IMR-90 (cell line): ENCODE measurements around the gene RASIP1. TPM values are rescaled to one million over a fixed set of nuclear protein-coding genes. Genes with fewer than 3 reads are reported as not detected.

Experiments used
- ATAC-seq: fragments of 200-7000 bp; cut with Tn5 transposase; 2 replicates; pipeline ENCODE4 v1.9.1; 2020; ENCODE audit warnings: low read depth, mild to moderate bottlenecking, moderate library complexity
- BruUV-seq: library from RNA; stranded (reverse); fragments of 400-500 nt; replicated peaks from 2 replicates; lab custom pipeline; 2021; lab: Mats Ljungman, UMichigan
- CTCF ChIA-PET: fragments of 300-600 bp; formaldehyde crosslinking; extraction: SDS; loops from one replicate; lab custom pipeline; 2021; ENCODE audit warnings: antibody characterized with exemption; lab: Yijun Ruan, JAX
- POLR2A ChIA-PET: fragments of 300-600 bp; sonication (Branson Sonifier 250); formaldehyde crosslinking; loops from one replicate; lab custom pipeline; 2022; ENCODE audit warnings: antibody characterized with exemption; ENCODE audit not compliant: unreplicated experiment; lab: Charles Lee
- DNase-seq: peaks from one replicate; pipeline ENCODE4 v3.0.0; 2013
- H2AFZ ChIP-seq: replicated peaks from 2 replicates; pipeline ENCODE3; 2013; ENCODE audit warnings: low read length, mild to moderate bottlenecking; ENCODE audit not compliant: poor library complexity
- H2AK5ac ChIP-seq: 2 replicates; pipeline ENCODE4 v1.6.1; 2013; ENCODE audit warnings: low read depth, low read length, inconsistent platforms
- H2AK9ac ChIP-seq: replicated peaks from 2 replicates; pipeline ENCODE3; 2013; ENCODE audit warnings: mild to moderate bottlenecking, low read depth, low read length, moderate library complexity; ENCODE audit not compliant: poor library complexity
- H2BK120ac ChIP-seq: 2 replicates; pipeline ENCODE4 v1.6.1; 2013; ENCODE audit warnings: low read depth, low read length, inconsistent platforms
- H2BK15ac ChIP-seq: 3 replicates; pipeline ENCODE4 v1.6.1; 2013; ENCODE audit warnings: low read depth, low read length, inconsistent platforms
- H2BK20ac ChIP-seq: 2 replicates; pipeline ENCODE4 v1.6.1; 2013; ENCODE audit warnings: low read depth, mild to moderate bottlenecking, inconsistent platforms, low read length, moderate library complexity
- H2BK5ac ChIP-seq: 2 replicates; pipeline ENCODE4 v1.6.1; 2013; ENCODE audit warnings: mild to moderate bottlenecking, low read depth, low read length, inconsistent platforms; ENCODE audit not compliant: poor library complexity, severe bottlenecking
- H3K14ac ChIP-seq: replicated peaks from 2 replicates; pipeline ENCODE4 v1.6.1; 2013; ENCODE audit warnings: low read depth, low read length, inconsistent platforms
- H3K18ac ChIP-seq: 2 replicates; pipeline ENCODE4 v1.6.1; 2013; ENCODE audit warnings: low read depth, low read length, control low read depth
- H3K23ac ChIP-seq: 2 replicates; pipeline ENCODE4 v1.6.1; 2013; ENCODE audit warnings: low read depth, low read length, inconsistent platforms
- H3K27ac ChIP-seq: 2 replicates; pipeline ENCODE4 v1.5.1; 2013; ENCODE audit warnings: mild to moderate bottlenecking, control low read depth, low read length; ENCODE audit not compliant: insufficient read depth
- H3K27me3 ChIP-seq: 2 replicates; pipeline ENCODE4 v1.6.1; 2013; ENCODE audit warnings: low read length; ENCODE audit not compliant: control insufficient read depth, insufficient read depth
- H3K36me3 ChIP-seq: 2 replicates; pipeline ENCODE4 v1.6.1; 2013; ENCODE audit warnings: low read length, mixed read lengths; ENCODE audit not compliant: control insufficient read depth, insufficient read depth
- H3K4ac ChIP-seq: 2 replicates; pipeline ENCODE4 v1.6.1; 2013; ENCODE audit warnings: low read depth, low read length, inconsistent platforms
- H3K4me1 ChIP-seq: 2 replicates; pipeline ENCODE4 v1.6.1; 2013; ENCODE audit warnings: low read length, mixed read lengths; ENCODE audit not compliant: control insufficient read depth, insufficient read depth
- H3K4me2 ChIP-seq: 2 replicates; pipeline ENCODE4 v1.6.1; 2013; ENCODE audit warnings: low read depth, mild to moderate bottlenecking, control low read depth, low read length, moderate library complexity
- H3K4me3 ChIP-seq: 2 replicates; pipeline ENCODE4 v1.5.1; 2013; ENCODE audit warnings: low read depth, mild to moderate bottlenecking, control low read depth, low read length, moderate library complexity; ENCODE audit not compliant: insufficient read depth
- H3K56ac ChIP-seq: 2 replicates; pipeline ENCODE4 v1.6.1; 2013; ENCODE audit warnings: low read length, inconsistent platforms; ENCODE audit not compliant: insufficient read depth; ENCODE audit errors: extremely low read depth
- H3K79me1 ChIP-seq, 2 experiments: 2 replicates each; pipeline ENCODE4 v1.6.1; 2013; ENCODE audit warnings: low read length in 2 of 2, inconsistent platforms in 1 of 2, low read depth in 1 of 2
- H3K9ac ChIP-seq: 2 replicates; pipeline ENCODE4 v1.6.1; 2013; ENCODE audit warnings: low read depth, low read length, control low read depth
- H3K9me1 ChIP-seq: 2 replicates; pipeline ENCODE4 v1.6.1; 2013; ENCODE audit warnings: low read length, inconsistent platforms; ENCODE audit not compliant: insufficient read depth
- H3K9me3 ChIP-seq: 2 replicates; pipeline ENCODE4 v1.6.1; 2013; ENCODE audit warnings: low read length; ENCODE audit not compliant: control insufficient read depth, insufficient read depth
- H4K20me1 ChIP-seq: 2 replicates; pipeline ENCODE4 v1.6.1; 2013; ENCODE audit warnings: low read length, inconsistent platforms; ENCODE audit not compliant: insufficient read depth
- H4K5ac ChIP-seq: 2 replicates; pipeline ENCODE4 v1.6.1; 2013; ENCODE audit warnings: mild to moderate bottlenecking, low read depth, low read length, control low read depth
- H4K8ac ChIP-seq, 2 experiments: 2 replicates each; pipeline ENCODE4 v1.6.1; 2013; ENCODE audit warnings: low read depth in 2 of 2, low read length in 2 of 2, control low read depth in 1 of 2, inconsistent platforms in 1 of 2
- H4K91ac ChIP-seq: 2 replicates; pipeline ENCODE4 v1.6.1; 2013; ENCODE audit warnings: low read depth, low read length, inconsistent platforms; ENCODE audit not compliant: insufficient read depth
- BHLHE40 ChIP-seq: fragments of 150-350 bp; IDR thresholded peaks from 2 replicates; pipeline ENCODE4 v1.6.1; 2016; ENCODE audit warnings: mild to moderate bottlenecking, low read depth, low read length
- CEBPB ChIP-seq: IDR thresholded peaks from 2 replicates; pipeline ENCODE4 v1.6.1; 2012; ENCODE audit warnings: low read depth, low read length, improper control_type of control experiment
- CHD1 ChIP-seq: IDR thresholded peaks from 2 replicates; pipeline ENCODE4 v1.6.1; 2012; ENCODE audit warnings: low read depth, low read length, improper control_type of control experiment
- FOS ChIP-seq: fragments of 150-350 bp; IDR thresholded peaks from 2 replicates; pipeline ENCODE4 v1.6.1; 2016; ENCODE audit warnings: low read depth, low read length
- MAFK ChIP-seq: IDR thresholded peaks from 2 replicates; pipeline ENCODE4 v1.6.1; 2012; ENCODE audit warnings: low read depth, low read length, improper control_type of control experiment
- MXI1 ChIP-seq: IDR thresholded peaks from 2 replicates; pipeline ENCODE4 v1.6.1; 2012; ENCODE audit warnings: low read depth, mild to moderate bottlenecking, low read length, moderate library complexity, borderline replicate concordance
- NFE2L2 ChIP-seq: fragments of 150-350 bp; IDR thresholded peaks from 2 replicates; pipeline ENCODE4 v1.6.1; 2016; ENCODE audit warnings: low read depth, mild to moderate bottlenecking, low read length
- POLR2A ChIP-seq: IDR thresholded peaks from 2 replicates; pipeline ENCODE4 v1.6.1; 2012; ENCODE audit warnings: mild to moderate bottlenecking, low read depth, low read length
- RAD21 ChIP-seq: IDR thresholded peaks from 2 replicates; pipeline ENCODE4 v1.6.1; 2012; ENCODE audit warnings: low read length, improper control_type of control experiment
- RFX5 ChIP-seq: IDR thresholded peaks from 2 replicates; pipeline ENCODE4 v1.8.0; 2012; ENCODE audit warnings: low read depth, mild to moderate bottlenecking, low read length, moderate library complexity
- SMC3 ChIP-seq: fragments of 150-350 bp; IDR thresholded peaks from 2 replicates; pipeline ENCODE4 v1.6.1; 2016; ENCODE audit warnings: low read depth, mild to moderate bottlenecking, antibody characterized with exemption, low read length, moderate library complexity
- WGBS, 2 experiments: methylation state at CpG; one replicate each; pipeline versions ENCODE4 v1.1.5 to v1.1.7; 2013; ENCODE audit warnings: missing lambda C conversion rate in 2 of 2; ENCODE audit not compliant: insufficient read length in 1 of 2; ENCODE audit errors: extremely low coverage in 2 of 2; 5-methylcytosine and 5-hydroxymethylcytosine counted together
- dilution Hi-C: fragments of 300-500 bp; cut with HindIII; formaldehyde crosslinking; loops from one replicate; pipeline ENCODE4 v1.14.3; 2018; ENCODE audit warnings: low sequenced_read_pairs; ENCODE audit not compliant: unreplicated experiment
- in situ Hi-C: fragments of 300-500 bp; cut with MboI; formaldehyde crosslinking; loops from 3 replicates; pipeline ENCODE4 v1.14.3; 2019; ENCODE audit warnings: low sequenced_read_pairs, inconsistent platforms, mixed read lengths
- intact Hi-C: fragments of 100-400 bp; cut with micrococcal nuclease; formaldehyde crosslinking; loops from 2 replicates; pipeline ENCODE4 v1.10.0; 2022
- polyA plus RNA-seq, 3 experiments: library from polyadenylated mRNA; depleted of rRNA; stranded (reverse); fragments of >200 nt; gene quantifications; 2 replicates each; pipeline ENCODE4 v1.2.3, GENCODE V29; 2012; ENCODE audit warnings: low replicate concordance in 1 of 3
- total RNA-seq: library from RNA; depleted of rRNA; stranded (reverse); fragments of >200 nt; gene quantifications from 2 replicates; pipeline ENCODE4 v1.2.3, GENCODE V29; 2012
- TF ChIP-seq, protein P1 (sequence below): fragments of 150-350 bp; IDR thresholded peaks from 2 replicates; pipeline ENCODE4 v1.6.1; 2016; ENCODE audit warnings: low read depth, mild to moderate bottlenecking, low read length, moderate library complexity, borderline replicate concordance

RASIP1 gene
- total and polyA plus RNA-seq, 2 of the 4 experiments (the other 2 are of a cell fraction), result 0.18 to 0.51 TPM

DNA sequence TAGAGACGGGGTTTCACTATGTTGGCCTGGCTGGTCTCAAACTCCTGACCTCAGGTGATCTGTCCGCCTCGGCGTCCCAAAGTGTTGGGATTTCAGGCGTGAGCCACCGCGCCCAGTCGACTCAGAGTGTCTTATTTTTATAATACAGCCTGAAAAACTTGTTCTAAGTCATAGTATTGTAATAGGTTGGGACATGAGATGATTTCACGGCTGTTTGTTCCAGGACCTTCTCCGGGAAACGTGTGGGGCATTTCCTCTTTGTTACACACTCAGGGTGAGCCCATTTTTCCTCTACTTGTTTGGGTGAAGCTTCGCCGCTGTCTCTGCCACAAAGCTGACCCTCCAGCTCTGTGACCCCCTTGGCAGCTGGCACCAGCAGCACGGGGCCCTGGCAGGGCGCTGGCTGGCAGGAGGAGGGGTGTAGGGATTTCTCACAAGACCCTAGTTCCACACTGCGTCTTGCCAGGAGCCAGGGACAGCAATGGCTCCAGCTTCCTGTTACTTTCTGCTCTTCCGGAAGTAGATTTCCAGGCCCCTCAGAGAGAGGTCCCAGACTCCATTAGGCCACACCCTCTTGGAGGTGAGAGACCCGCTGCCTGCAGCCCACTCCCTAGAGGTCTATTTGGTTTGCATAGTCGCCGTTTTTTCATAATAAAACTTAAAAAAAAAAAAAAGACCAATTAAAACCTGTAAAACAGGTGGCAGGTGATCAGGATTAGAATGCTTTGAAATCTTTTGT, 30.5 kb upstream of the RASIP1 start:
- H3K56ac ChIP-seq, result no peak overlapping the region
- H2AFZ ChIP-seq, result no peak overlapping the region
- no peak overlapping the region for H3K23ac ChIP-seq
- no peaks in the 10 kb centered on the region for H4K20me1 ChIP-seq
- DNase-seq, result no peak
- H3K79me1 ChIP-seq, result no peaks in the 10 kb centered on the region
- H3K9ac ChIP-seq, result no peak overlapping the region
- ChIA-PET CTCF (no interaction called here), POLR2A (no interaction called here)
- H3K27ac ChIP-seq, result no peak overlapping the region
- H4K91ac ChIP-seq, result no peak overlapping the region
- no peak for TF ChIP-seq MAFK
- TF ChIP-seq RFX5, result no peak
- no peak for TF ChIP-seq FOS
- no peak for TF ChIP-seq RAD21
- TF ChIP-seq CHD1, result no peak
- no peak for TF ChIP-seq NFE2L2
- TF ChIP-seq POLR2A, result no peak
- TF ChIP-seq MXI1, result no peak
- TF ChIP-seq BHLHE40, result no peak
- TF ChIP-seq SMC3, result no peak
- TF ChIP-seq, protein P1, sequence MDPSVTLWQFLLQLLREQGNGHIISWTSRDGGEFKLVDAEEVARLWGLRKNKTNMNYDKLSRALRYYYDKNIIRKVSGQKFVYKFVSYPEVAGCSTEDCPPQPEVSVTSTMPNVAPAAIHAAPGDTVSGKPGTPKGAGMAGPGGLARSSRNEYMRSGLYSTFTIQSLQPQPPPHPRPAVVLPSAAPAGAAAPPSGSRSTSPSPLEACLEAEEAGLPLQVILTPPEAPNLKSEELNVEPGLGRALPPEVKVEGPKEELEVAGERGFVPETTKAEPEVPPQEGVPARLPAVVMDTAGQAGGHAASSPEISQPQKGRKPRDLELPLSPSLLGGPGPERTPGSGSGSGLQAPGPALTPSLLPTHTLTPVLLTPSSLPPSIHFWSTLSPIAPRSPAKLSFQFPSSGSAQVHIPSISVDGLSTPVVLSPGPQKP, result no peak
- no peak for TF ChIP-seq CEBPB
- dilution Hi-C loops (no loop called here), intact Hi-C loops (no loop called here), in situ Hi-C loops (no loop called here)
- no peaks in the 10 kb centered on the region for H3K9me1 ChIP-seq
- H4K8ac ChIP-seq, result no peak overlapping the region
- H3K4me2 ChIP-seq, result no peak overlapping the region
- H2AK9ac ChIP-seq, result no peak overlapping the region
- H3K14ac ChIP-seq, result no peak overlapping the region
- H2BK120ac ChIP-seq, result no peak overlapping the region
- no peaks in the 10 kb centered on the region for H3K9me3 ChIP-seq
- H3K27me3 ChIP-seq, result peaks cover 26% of the 10 kb centered on the region
- WGBS, 2 experiments, result 49% methylated on average over 5 of the region's 20 CpGs; no CpG with 5 or more reads in 1 of the 2 experiments
- H3K18ac ChIP-seq, result no peak overlapping the region
- H2BK15ac ChIP-seq, result no peak overlapping the region
- no peak overlapping the region for H2BK20ac ChIP-seq
- H2AK5ac ChIP-seq, result no peak overlapping the region
- H3K4me1 ChIP-seq, result no peaks in the 10 kb centered on the region
- no TSS peak for BruUV-seq
- no peak overlapping the region for H4K5ac ChIP-seq
- ATAC-seq, result no peak
- H2BK5ac ChIP-seq, result no peak overlapping the region
- H3K4me3 ChIP-seq, result no peak overlapping the region
- no peaks in the 10 kb centered on the region for H3K36me3 ChIP-seq
- H3K4ac ChIP-seq, result no peak overlapping the region
